K562 (cell line): ENCODE measurements around the gene CRYBA4. TPM values are rescaled to one million over a fixed set of nuclear protein-coding genes. Genes with fewer than 3 reads are reported as not detected.

Source experiments
- ATAC-seq: fragments of 200-7000 bp; cut with Tn5 transposase; 3 replicates; pipeline ENCODE4 v1.9.1; 2020; ENCODE audit warnings: moderate library complexity
- BruUV-seq: library from RNA; stranded (reverse); fragments of 400-500 nt; replicated peaks from 2 replicates; lab custom pipeline; 2021; lab: Mats Ljungman, UMichigan
- CTCF ChIA-PET: fragments of 300-600 bp; formaldehyde crosslinking; extraction: SDS; loops from one replicate; lab custom pipeline; 2021; ENCODE audit warnings: low intra/inter-chr PET ratio; lab: Yijun Ruan, JAX
- POLR2A ChIA-PET: fragments of 300-600, 350-650 bp; sonication (Branson Sonifier 250); formaldehyde crosslinking; extraction: SDS; loops from one replicate; lab custom pipeline; 2021; ENCODE audit warnings: antibody characterized with exemption, inconsistent platforms; lab: Yijun Ruan, JAX
- DNase-seq, 4 experiments: peaks; one replicate each; pipeline versions ENCODE4 v3.0.0 to v3.0.0-alpha.2; 2011 to 2018; ENCODE audit warnings: low spot score in 3 of 4, mixed read lengths in 3 of 4; ENCODE audit errors: extremely low read depth in 1 of 4
- FAIRE-seq: peaks from 2 replicates; lab custom pipeline; 2011; peaks lifted over from hg19 to GRCh38; lab: Jason Lieb, UNC
- H2AFZ ChIP-seq: 2 replicates; pipeline ENCODE4 v1.6.0; 2011; ENCODE audit warnings: low read depth, low read length, control low read depth, inconsistent platforms
- H3K27ac ChIP-seq: fragments of 200-600 bp; 3 replicates; pipeline ENCODE4 v1.8.0; 2011; ENCODE audit warnings: low read depth, mild to moderate bottlenecking, control low read depth, inconsistent platforms, low read length, moderate library complexity, mixed read lengths; ENCODE audit errors: extremely low read depth
- H3K27me3 ChIP-seq, 2 experiments: fragments of 300-600 bp in 1 of 2; 2 replicates in 1 of 2; 3 replicates in 1 of 2; pipeline versions ENCODE4 v1.6.0 to v1.8.0; 2011; ENCODE audit warnings: inconsistent platforms in 2 of 2, low read length in 2 of 2, mild to moderate bottlenecking in 1 of 2, mixed read lengths in 1 of 2, moderate library complexity in 1 of 2; ENCODE audit not compliant: control insufficient read depth in 2 of 2, insufficient read depth in 2 of 2
- H3K36me3 ChIP-seq: fragments of 300-600 bp; 3 replicates; pipeline ENCODE4 v1.8.0; 2011; ENCODE audit warnings: mild to moderate bottlenecking, low read length, inconsistent platforms; ENCODE audit not compliant: control insufficient read depth, insufficient read depth
- H3K4me1 ChIP-seq, 2 experiments: fragments of 200-600 bp in 1 of 2; replicated peaks in 1 of 2; 2 replicates in 1 of 2; 3 replicates in 1 of 2; pipeline versions ENCODE4 v1.5.1 to v1.8.0; 2011; ENCODE audit warnings: inconsistent platforms in 2 of 2, low read length in 2 of 2, mild to moderate bottlenecking in 1 of 2, mixed read lengths in 1 of 2, moderate library complexity in 1 of 2; ENCODE audit not compliant: control insufficient read depth in 2 of 2, insufficient read depth in 2 of 2
- H3K4me2 ChIP-seq: 2 replicates; pipeline ENCODE4 v1.6.1; 2011; ENCODE audit warnings: low read length, control low read depth, inconsistent platforms, mixed read lengths; ENCODE audit not compliant: insufficient read depth
- H3K4me3 ChIP-seq: fragments of 200-600 bp; sonication (generic), shearing (Covaris generic); 2 replicates; pipeline ENCODE4 v1.5.1; 2016; ENCODE audit warnings: control low read depth, inconsistent platforms
- H3K79me2 ChIP-seq: fragments of 200-600 bp; 3 replicates; pipeline ENCODE4 v1.8.0; 2011; ENCODE audit warnings: low read length, inconsistent platforms; ENCODE audit not compliant: control insufficient read depth, insufficient read depth
- H3K9ac ChIP-seq, 2 experiments: 2 replicates each; pipeline versions ENCODE4 v1.6.0 to v1.6.1; 2011; ENCODE audit warnings: low read depth in 2 of 2, low read length in 2 of 2, control low read depth in 1 of 2, inconsistent platforms in 1 of 2, mild to moderate bottlenecking in 1 of 2, mixed read lengths in 1 of 2; ENCODE audit not compliant: insufficient read depth in 1 of 2
- H3K9me1 ChIP-seq: one replicate; pipeline ENCODE4 v1.6.0; 2011; ENCODE audit warnings: inconsistent platforms, mild to moderate bottlenecking, low read length, moderate library complexity; ENCODE audit not compliant: control insufficient read depth, insufficient read depth
- H3K9me3 ChIP-seq: replicated peaks from 2 replicates; pipeline ENCODE4 v1.5.1; 2011; ENCODE audit warnings: low read depth, low read length, inconsistent platforms; ENCODE audit not compliant: control insufficient read depth, insufficient read depth
- H4K20me1 ChIP-seq: replicated peaks from 2 replicates; pipeline ENCODE4 v1.6.1; 2011; ENCODE audit warnings: low read length, inconsistent platforms, mixed read lengths; ENCODE audit not compliant: control insufficient read depth, insufficient read depth
- BCOR ChIP-seq: fragments of 450-650 bp; IDR thresholded peaks from 2 replicates; pipeline ENCODE4 v1.6.1; 2016
- BDP1 ChIP-seq: IDR thresholded peaks from 3 replicates; pipeline ENCODE4 v1.6.1; 2011; ENCODE audit not compliant: insufficient read length, insufficient read depth
- CBX2 ChIP-seq: fragments of 200-600 bp; sonication (generic); IDR thresholded peaks from one replicate; pipeline ENCODE4 v1.6.1; 2012; ENCODE audit warnings: mild to moderate bottlenecking, low read length, inconsistent platforms; ENCODE audit not compliant: insufficient read depth, poor library complexity, severe bottlenecking
- KDM1A ChIP-seq, 2 experiments: fragments of 450-650 bp; IDR thresholded peaks; 2 replicates each; pipeline ENCODE4 v1.6.1; 2016; ENCODE audit warnings: mild to moderate bottlenecking in 2 of 2
- RBM25 ChIP-seq: fragments of 200-400 bp; formaldehyde crosslinking; IDR thresholded peaks from 2 replicates; pipeline ENCODE4 v1.6.1; 2018; ENCODE audit warnings: low read length, low read depth, moderate library complexity; ENCODE audit not compliant: severe bottlenecking
- SNIP1 ChIP-seq: fragments of 450-650 bp; IDR thresholded peaks from 2 replicates; pipeline ENCODE4 v1.7.1; 2017; ENCODE audit warnings: low read depth, mild to moderate bottlenecking
- ZNF77 ChIP-seq: fragments of 250-450 bp; sonication (Bioruptor Pico); IDR thresholded peaks from 2 replicates; pipeline ENCODE4 v1.5.0; 2020
- WGBS: fragments of 100-300 bp; shearing (Covaris generic); methylation state at CpG from one replicate; pipeline ENCODE4 v1.1.6; 2016; ENCODE audit warnings: low coverage, mixed read lengths; ENCODE audit not compliant: insufficient coverage; ENCODE audit errors: missing lambda C conversion rate; 5-methylcytosine and 5-hydroxymethylcytosine counted together
- in situ Hi-C: fragments of 300-500 bp; cut with MboI; formaldehyde crosslinking; loops from 4 replicates; pipeline ENCODE4 v1.15.0; 2018; ENCODE audit warnings: inconsistent platforms, mixed read lengths
- intact Hi-C: fragments of 100-400 bp; cut with micrococcal nuclease; formaldehyde crosslinking; loops from 2 replicates; pipeline ENCODE4 v1.14.2; 2022
- polyA plus RNA-seq, 8 experiments: library from polyadenylated mRNA; depleted of rRNA in 4 of 8; stranded (reverse) in 5 of 8; unstranded in 3 of 8; fragments of >200 nt; fragmentation: Nextera tagmentation in 2 of 8; fragmentation: Illumina TruSeq in 1 of 8; extraction: Ambion mirVana in 2 of 8; extraction: Trizol in 1 of 8; gene quantifications; 2 replicates each; pipeline versions ENCODE4 v1.2.1 to v1.2.3, GENCODE V29; 2011 to 2014; ENCODE audit warnings: inconsistent platforms in 1 of 8, missing spikeins in 1 of 8
- total RNA-seq, 7 experiments: library from RNA; depleted of rRNA in 6 of 7; stranded (reverse); fragments of >200 nt in 6 of 7; fragmentation: Illumina TruSeq in 2 of 7; extraction: Trizol in 2 of 7; gene quantifications; 2 replicates each; pipeline versions ENCODE4 v1.2.1 to v1.2.3, GENCODE V29; 2011 to 2021; ENCODE audit warnings: low replicate concordance in 1 of 7

Gene CRYBA4
- total and polyA plus RNA-seq, 9 of the 15 experiments (the other 6 are each of a cell fraction or from before 2014, with no cell fraction given), result 0.59 to 3.3 (median 1.6) TPM

GRCh38 chr22:26662160-26662559 is 40.4 kb downstream of the CRYBA4 start:
- intact Hi-C loops, result no loop called here
- H3K27me3 ChIP-seq, result no peaks in the 10 kb centered on the region; a peak in 1 of 5 replicates
- CTCF ChIA-PET, result no interaction called here
- no peak overlapping the region for H3K27ac ChIP-seq
- no TSS peak for BruUV-seq
- H3K9me1 ChIP-seq, result no peaks in the 10 kb centered on the region
- H3K4me2 ChIP-seq, result no peak overlapping the region
- DNase-seq (no peak), FAIRE-seq (no peak)
- H3K79me2 ChIP-seq, result no peaks in the 10 kb centered on the region
- H3K9ac ChIP-seq, result no peak overlapping the region
- peaks cover 13 to 14% of the 10 kb centered on the region in 2 experiments; a peak in 4 of 5 replicates for H3K4me1 ChIP-seq
- in situ Hi-C loops, result loop anchor here (5.0 kb wide), 1 partner anchor 265 kb away; no protein-coding TSS in a partner anchor
- no peak overlapping the region for H3K4me3 ChIP-seq
- H4K20me1 ChIP-seq, result no peaks in the 10 kb centered on the region
- H2AFZ ChIP-seq, result no peak overlapping the region
- TF ChIP-seq BCOR, result peak; percentile 61
- no peak for TF ChIP-seq ZNF77 (CRISPR knock-in tag)
- peak in 1 of 2 experiments; percentile 28; a peak in 1 of 4 replicates for TF ChIP-seq KDM1A (IDR thresholded peaks at IDR 0.05)
- TF ChIP-seq SNIP1, result no peak
- TF ChIP-seq RBM25, result peak; percentile 53
- no peak for TF ChIP-seq BDP1
- TF ChIP-seq CBX2, result no peak
- TF ChIP-seq, all 486 proteins: peak for 3
- WGBS, result 100% methylated on average over 1 of the region's 2 CpGs
- no peaks in the 10 kb centered on the region for H3K9me3 ChIP-seq
- POLR2A ChIA-PET, result interaction anchor here (0.7 to 1.3 kb wide), 2 partner anchors 11 to 41 kb away, joined by 3 read pairs; no protein-coding TSS in a partner anchor
- ATAC-seq, result no peak
- no peaks in the 10 kb centered on the region for H3K36me3 ChIP-seq
